Mesenchymal stem cell (in vitro differentiated cells and primary cell): ENCODE measurements around the gene IGF1R.

ENCODE experiments used
- DNase-seq: peaks from one replicate; pipeline ENCODE4 v3.0.0-alpha.2; 2013
- H2AFZ ChIP-seq: one replicate; pipeline ENCODE4 v1.6.1; 2013; ENCODE audit warnings: low read depth, mild to moderate bottlenecking, control low read depth, inconsistent platforms, low read length, moderate library complexity
- H2AK5ac ChIP-seq: 2 replicates; pipeline ENCODE4 v1.6.1; 2013; ENCODE audit warnings: low read length, moderate library complexity, mild to moderate bottlenecking, inconsistent platforms; ENCODE audit not compliant: severe bottlenecking
- H2BK120ac ChIP-seq: one replicate; pipeline ENCODE4 v1.6.1; 2013; ENCODE audit warnings: low read depth, mild to moderate bottlenecking, inconsistent platforms, low read length, moderate library complexity
- H2BK12ac ChIP-seq, 2 experiments: one replicate each; pipeline ENCODE4 v1.6.1; 2013; ENCODE audit warnings: inconsistent platforms in 2 of 2, low read length in 2 of 2, mild to moderate bottlenecking in 2 of 2, moderate library complexity in 2 of 2, control low read depth in 1 of 2
- H2BK15ac ChIP-seq: one replicate; pipeline ENCODE4 v1.6.1; 2013; ENCODE audit warnings: mild to moderate bottlenecking, low read depth, inconsistent platforms; ENCODE audit not compliant: poor library complexity, severe bottlenecking
- H2BK5ac ChIP-seq: 2 replicates; pipeline ENCODE4 v1.6.1; 2013; ENCODE audit warnings: low read depth, mild to moderate bottlenecking, low read length, control low read depth, inconsistent platforms; ENCODE audit not compliant: poor library complexity, severe bottlenecking
- H3K14ac ChIP-seq, 2 experiments: one replicate each; pipeline ENCODE4 v1.6.1; 2013; ENCODE audit warnings: inconsistent platforms in 2 of 2, low read length in 2 of 2, control low read depth in 1 of 2, mild to moderate bottlenecking in 1 of 2, moderate library complexity in 1 of 2
- H3K18ac ChIP-seq, 2 experiments: one replicate each; pipeline ENCODE4 v1.6.1; 2013; ENCODE audit warnings: inconsistent platforms in 2 of 2, low read length in 2 of 2, control low read depth in 1 of 2, low read depth in 1 of 2, mild to moderate bottlenecking in 1 of 2
- H3K23ac ChIP-seq, 2 experiments: one replicate each; pipeline ENCODE4 v1.6.1; 2013; ENCODE audit warnings: inconsistent platforms in 2 of 2, low read length in 2 of 2, mild to moderate bottlenecking in 2 of 2, moderate library complexity in 2 of 2, control low read depth in 1 of 2
- H3K27ac ChIP-seq: 2 replicates; pipeline ENCODE4 v1.5.1; 2013; ENCODE audit warnings: mild to moderate bottlenecking, moderate library complexity, low read length, control low read depth, inconsistent platforms; ENCODE audit not compliant: poor library complexity, severe bottlenecking
- H3K27me3 ChIP-seq, 2 experiments: 2 replicates each; pipeline versions ENCODE4 v1.6.1 to v1.7.0; 2013; ENCODE audit warnings: low read length in 2 of 2, mild to moderate bottlenecking in 2 of 2, moderate library complexity in 2 of 2, control low read depth in 1 of 2, inconsistent platforms in 1 of 2; ENCODE audit not compliant: control insufficient read depth in 1 of 2, insufficient read depth in 1 of 2
- H3K36me3 ChIP-seq, 2 experiments: 2 replicates each; pipeline versions ENCODE4 v1.6.1 to v1.7.0; 2013; ENCODE audit warnings: low read length in 2 of 2, control low read depth in 1 of 2, inconsistent platforms in 1 of 2, low read depth in 1 of 2, mild to moderate bottlenecking in 1 of 2; ENCODE audit not compliant: insufficient read depth in 2 of 2, control insufficient read depth in 1 of 2
- H3K4ac ChIP-seq, 2 experiments: one replicate each; pipeline ENCODE4 v1.6.1; 2013; ENCODE audit warnings: inconsistent platforms in 2 of 2, low read length in 2 of 2, mild to moderate bottlenecking in 2 of 2, moderate library complexity in 2 of 2, control low read depth in 1 of 2, low read depth in 1 of 2
- H3K4me1 ChIP-seq: 2 replicates; pipeline ENCODE4 v1.6.1; 2013; ENCODE audit warnings: low read depth, low read length, control low read depth; ENCODE audit not compliant: control insufficient read depth, insufficient read depth
- H3K4me2 ChIP-seq: 2 replicates; pipeline ENCODE4 v1.6.1; 2013; ENCODE audit warnings: low read length, mild to moderate bottlenecking, inconsistent platforms; ENCODE audit not compliant: poor library complexity, severe bottlenecking
- H3K4me3 ChIP-seq, 2 experiments: 2 replicates each; pipeline versions ENCODE4 v1.5.1 to v1.7.0; 2013; ENCODE audit warnings: low read length in 2 of 2, mild to moderate bottlenecking in 2 of 2, control low read depth in 1 of 2, low read depth in 1 of 2; ENCODE audit not compliant: insufficient read depth in 1 of 2
- H3K79me1 ChIP-seq: replicated peaks from 2 replicates; pipeline ENCODE4 v1.6.1; 2013; ENCODE audit warnings: mild to moderate bottlenecking, control low read depth, low read length, inconsistent platforms; ENCODE audit not compliant: poor library complexity, severe bottlenecking
- H3K9ac ChIP-seq: 2 replicates; pipeline ENCODE4 v1.7.0; 2013; ENCODE audit warnings: mild to moderate bottlenecking, low read length, moderate library complexity
- H3K9me3 ChIP-seq: 2 replicates; pipeline ENCODE4 v1.7.0; 2013; ENCODE audit warnings: mild to moderate bottlenecking, low read length; ENCODE audit not compliant: control insufficient read depth
- H4K8ac ChIP-seq: one replicate; pipeline ENCODE4 v1.6.1; 2013; ENCODE audit warnings: inconsistent platforms, mild to moderate bottlenecking, low read length, moderate library complexity
- H4K91ac ChIP-seq: one replicate; pipeline ENCODE4 v1.6.1; 2013; ENCODE audit warnings: mild to moderate bottlenecking, low read length, inconsistent platforms
- WGBS: methylation state at CpG from one replicate; pipeline ENCODE4 v1.1.7; 2013; ENCODE audit warnings: mixed read lengths; 5-methylcytosine and 5-hydroxymethylcytosine counted together

The IGF1R gene

GRCh38 chr15:98718426-98719136 is 70.2 kb downstream of the IGF1R start:
- Histone ChIP-seq H3K14ac (peak overlapping the region in 1 of 2 experiments; percentile 53), H3K23ac (no peak overlapping the region), H3K4me2 (no peak overlapping the region), H2AFZ (no peak overlapping the region), H3K27ac (no peak overlapping the region), H2BK120ac (no peak overlapping the region), H3K4ac (peak overlapping the region in 1 of 2 experiments; percentile 79), H3K9ac (no peak overlapping the region), H2AK5ac (peak overlapping the region; percentile 91), H2BK15ac (no peak overlapping the region), H3K9me3 (no peaks in the 10 kb centered on the region), H3K27me3 (no peaks in the 10 kb centered on the region), H3K18ac (peak overlapping the region; percentile 60 to 81), H3K36me3 (no peaks in the 10 kb centered on the region), H4K8ac (no peak overlapping the region), H2BK12ac (peak overlapping the region; percentile 37 to 40), H2BK5ac (no peak overlapping the region), H4K91ac (peak overlapping the region; percentile 35), H3K4me3 (peak overlapping the region in 1 of 2 experiments; percentile 48), H3K4me1 (peaks cover 22% of the 10 kb centered on the region), H3K79me1 (peaks cover 39% of the 10 kb centered on the region)
- WGBS: 80% methylated on average over 9 of the region's 10 CpGs
- DNase-seq: no peak

- Histone ChIP-seq H2BK5ac (no peak overlapping the region), H3K79me1 (peaks cover 34% of the 10 kb centered on the region), H2BK120ac (no peak overlapping the region), H3K27me3 (no peaks in the 10 kb centered on the region), H3K4me1 (peaks cover 22% of the 10 kb centered on the region), H3K4me3 (peak overlapping the region in 1 of 2 experiments; percentile 48), H3K23ac (no peak overlapping the region), H3K18ac (no peak overlapping the region), H4K8ac (no peak overlapping the region), H3K9me3 (no peaks in the 10 kb centered on the region), H3K9ac (no peak overlapping the region), H2BK12ac (no peak overlapping the region), H2AK5ac (peak overlapping the region; percentile 49), H3K27ac (peak overlapping the region; percentile 0), H3K4me2 (peak overlapping the region; percentile 8), H3K36me3 (no peaks in the 10 kb centered on the region), H3K4ac (no peak overlapping the region), H4K91ac (no peak overlapping the region), H2AFZ (no peak overlapping the region), H2BK15ac (no peak overlapping the region), H3K14ac (no peak overlapping the region)
- peak; percentile 21 for DNase-seq
- 78% methylated on average over 5 of the region's 5 CpGs for WGBS
Observed at GRCh38 chr15:98719137-98719740, 70.9 kb downstream of the IGF1R start.

DNA sequence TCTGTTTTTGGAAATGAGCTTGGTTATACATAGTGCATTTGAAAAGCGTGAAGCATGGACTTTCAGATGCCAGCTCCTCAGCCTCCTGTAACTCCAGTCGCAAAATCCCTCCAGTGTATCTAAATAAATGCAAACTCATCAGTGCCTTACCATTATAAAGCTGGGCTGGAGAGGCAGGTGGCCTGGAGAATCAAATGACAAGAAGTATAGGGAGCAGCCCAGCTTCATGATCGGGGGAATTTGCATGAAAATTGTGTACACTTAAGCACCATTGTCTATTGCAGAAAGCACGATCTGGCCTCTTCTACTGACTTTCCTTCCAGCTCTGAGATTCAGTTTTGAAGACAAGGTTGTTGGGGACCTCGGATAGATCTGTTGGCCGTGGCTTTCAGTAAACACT is 71.7 kb downstream of the IGF1R start:
- Histone ChIP-seq H3K36me3 (no peaks in the 10 kb centered on the region), H3K27me3 (no peaks in the 10 kb centered on the region), H3K23ac (no peak overlapping the region), H3K79me1 (peaks cover 35% of the 10 kb centered on the region), H2BK120ac (no peak overlapping the region), H3K14ac (no peak overlapping the region), H3K9me3 (no peaks in the 10 kb centered on the region), H4K8ac (no peak overlapping the region), H3K18ac (no peak overlapping the region), H2BK12ac (no peak overlapping the region), H3K4me3 (no peak overlapping the region), H3K4ac (no peak overlapping the region), H2BK15ac (no peak overlapping the region), H4K91ac (no peak overlapping the region), H3K9ac (no peak overlapping the region), H3K27ac (no peak overlapping the region), H3K4me1 (peaks cover 21% of the 10 kb centered on the region), H2AK5ac (no peak overlapping the region), H2BK5ac (no peak overlapping the region), H2AFZ (no peak overlapping the region), H3K4me2 (no peak overlapping the region)
- no peak for DNase-seq
- 97% methylated on average over 5 of the region's 6 CpGs for WGBS
